Thyroid gland (tissue), 4 donors: ENCODE data around the gene SLC31A1.

ENCODE experiments used
- POLR2A ChIP-seq, 2 donors: fragments of 450-650 bp; IDR thresholded peaks; one replicate each; pipeline ENCODE4 v1.6.1; 2017; ENCODE audit warnings: antibody characterized with exemption in 2 of 2, mild to moderate bottlenecking in 2 of 2, moderate library complexity in 1 of 2
- TF ChIP-seq, protein P1 (sequence below), 6 experiments: fragments of 200-600 bp in 3 of 6; fragments of 450-650 bp in 3 of 6; sonication (generic) in 3 of 6; IDR thresholded peaks; one replicate each; pipeline ENCODE4 v1.5.1; 2016 to 2019; ENCODE audit warnings: antibody characterized with exemption in 6 of 6, mild to moderate bottlenecking in 2 of 6, inconsistent platforms in 1 of 6, moderate library complexity in 1 of 6

DNA sequence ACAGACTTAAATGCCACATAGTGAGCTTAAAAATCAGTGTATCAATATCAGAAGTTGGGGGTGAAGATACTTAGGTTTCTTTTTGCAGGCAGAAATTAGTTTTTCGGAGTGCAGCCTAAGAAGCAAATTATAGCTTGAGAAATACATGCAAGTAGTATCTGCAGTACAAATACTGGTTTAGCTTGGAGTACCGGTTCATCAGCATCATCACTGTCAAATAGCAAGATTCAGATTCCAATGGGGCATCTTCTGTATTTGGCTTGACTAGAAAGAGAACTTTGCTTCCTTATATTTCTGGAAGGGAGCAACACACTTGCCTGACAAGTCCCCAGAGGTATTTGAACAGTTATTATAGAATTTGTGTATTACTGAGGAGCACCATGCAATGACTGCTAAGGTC lies 19.8 kb downstream of the SLC31A1 start:
- TF ChIP-seq, protein P1, sequence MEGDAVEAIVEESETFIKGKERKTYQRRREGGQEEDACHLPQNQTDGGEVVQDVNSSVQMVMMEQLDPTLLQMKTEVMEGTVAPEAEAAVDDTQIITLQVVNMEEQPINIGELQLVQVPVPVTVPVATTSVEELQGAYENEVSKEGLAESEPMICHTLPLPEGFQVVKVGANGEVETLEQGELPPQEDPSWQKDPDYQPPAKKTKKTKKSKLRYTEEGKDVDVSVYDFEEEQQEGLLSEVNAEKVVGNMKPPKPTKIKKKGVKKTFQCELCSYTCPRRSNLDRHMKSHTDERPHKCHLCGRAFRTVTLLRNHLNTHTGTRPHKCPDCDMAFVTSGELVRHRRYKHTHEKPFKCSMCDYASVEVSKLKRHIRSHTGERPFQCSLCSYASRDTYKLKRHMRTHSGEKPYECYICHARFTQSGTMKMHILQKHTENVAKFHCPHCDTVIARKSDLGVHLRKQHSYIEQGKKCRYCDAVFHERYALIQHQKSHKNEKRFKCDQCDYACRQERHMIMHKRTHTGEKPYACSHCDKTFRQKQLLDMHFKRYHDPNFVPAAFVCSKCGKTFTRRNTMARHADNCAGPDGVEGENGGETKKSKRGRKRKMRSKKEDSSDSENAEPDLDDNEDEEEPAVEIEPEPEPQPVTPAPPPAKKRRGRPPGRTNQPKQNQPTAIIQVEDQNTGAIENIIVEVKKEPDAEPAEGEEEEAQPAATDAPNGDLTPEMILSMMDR (IDR thresholded peaks at IDR 0.05): no peak
- TF ChIP-seq POLR2A (IDR thresholded peaks at IDR 0.05): no peak
